ENCODE data around the gene ENTREP3. TPM values are rescaled to one million over a fixed set of nuclear protein-coding genes. Genes with fewer than 3 reads are reported as not detected.

ENTREP3 gene
- polyA plus RNA-seq, 1 donor: 19.4 TPM

- no peaks in the 10 kb centered on the region for H3K27me3 ChIP-seq (ENCODE audit: control insufficient read depth, insufficient read depth, low read length)
- H3K36me3 ChIP-seq (ENCODE audit: control insufficient read depth, insufficient read depth, low read length): peaks cover 77% of the 10 kb centered on the region
- 90% methylated on average over 2 of the region's 6 CpGs for WGBS (ENCODE audit: insufficient coverage, low lambda C conversion rate)
- DNase-seq: no peak
- H3K4me3 ChIP-seq (ENCODE audit: low read length): no peak overlapping the region
- H3K27ac ChIP-seq (ENCODE audit: low read length): no peak overlapping the region
- H3K4me1 ChIP-seq (ENCODE audit: control insufficient read depth, insufficient read depth, low read length): peaks cover 1% of the 10 kb centered on the region
- no peaks in the 10 kb centered on the region for H3K9me3 ChIP-seq (ENCODE audit: control insufficient read depth, low read depth, low read length)
These were observed 11.3 kb upstream of the ENTREP3 start for GRCh38 chr1:155266553-155266952.

- DNase-seq: no peak
- H3K27ac ChIP-seq (ENCODE audit: low read length): no peak overlapping the region
- no CpG with 5 or more reads among the region's 11 CpGs for WGBS (ENCODE audit: insufficient coverage, low lambda C conversion rate)
- peaks cover 64% of the 10 kb centered on the region for H3K36me3 ChIP-seq (ENCODE audit: control insufficient read depth, insufficient read depth, low read length)
- H3K9me3 ChIP-seq (ENCODE audit: control insufficient read depth, low read depth, low read length): no peaks in the 10 kb centered on the region
- peaks cover 6% of the 10 kb centered on the region for H3K4me1 ChIP-seq (ENCODE audit: control insufficient read depth, insufficient read depth, low read length)
- H3K27me3 ChIP-seq (ENCODE audit: control insufficient read depth, insufficient read depth, low read length): no peaks in the 10 kb centered on the region
- no peak overlapping the region for H3K4me3 ChIP-seq (ENCODE audit: low read length)
These were observed 7.8 kb upstream of the ENTREP3 start for GRCh38 chr1:155263067-155263466.

GRCh38 chr1:155261852-155262673, 6.8 kb upstream of the ENTREP3 start, which contains the start of gene SCAMP3:
TSS of gene SCAMP3 (minus strand) at chr1:155262360. CDS start at chr1:155262151, 209 bp downstream.
- peak within 1 kb of the TSS; percentile 75 for H3K27ac ChIP-seq (ENCODE audit: low read length)
- H3K36me3 ChIP-seq (ENCODE audit: control insufficient read depth, insufficient read depth, low read length): peaks cover 59% of the 10 kb centered on the region
- no peaks in the 10 kb centered on the region for H3K27me3 ChIP-seq (ENCODE audit: control insufficient read depth, insufficient read depth, low read length)
- WGBS (ENCODE audit: insufficient coverage, low lambda C conversion rate): no CpG with 5 or more reads among the region's 47 CpGs
- H3K4me1 ChIP-seq (ENCODE audit: control insufficient read depth, insufficient read depth, low read length): peaks cover 6% of the 10 kb centered on the region
- DNase-seq: peak; percentile 97 to 98
- peak within 1 kb of the TSS; percentile 79 for H3K4me3 ChIP-seq (ENCODE audit: low read length)
- no peaks in the 10 kb centered on the region for H3K9me3 ChIP-seq (ENCODE audit: control insufficient read depth, low read depth, low read length)

- WGBS (ENCODE audit: insufficient coverage, low lambda C conversion rate): no CpG with 5 or more reads among the region's 9 CpGs
- no peaks in the 10 kb centered on the region for H3K9me3 ChIP-seq (ENCODE audit: control insufficient read depth, low read depth, low read length)
- no peaks in the 10 kb centered on the region for H3K27me3 ChIP-seq (ENCODE audit: control insufficient read depth, insufficient read depth, low read length)
- peak overlapping the region; percentile 79 for H3K4me3 ChIP-seq (ENCODE audit: low read length)
- no peak for DNase-seq
- H3K36me3 ChIP-seq (ENCODE audit: control insufficient read depth, insufficient read depth, low read length): peaks cover 57% of the 10 kb centered on the region
- H3K4me1 ChIP-seq (ENCODE audit: control insufficient read depth, insufficient read depth, low read length): peaks cover 6% of the 10 kb centered on the region
- H3K27ac ChIP-seq (ENCODE audit: low read length): peak overlapping the region; percentile 75
These were observed 6.2 kb upstream of the ENTREP3 start for GRCh38 chr1:155261493-155261851.

DNA sequence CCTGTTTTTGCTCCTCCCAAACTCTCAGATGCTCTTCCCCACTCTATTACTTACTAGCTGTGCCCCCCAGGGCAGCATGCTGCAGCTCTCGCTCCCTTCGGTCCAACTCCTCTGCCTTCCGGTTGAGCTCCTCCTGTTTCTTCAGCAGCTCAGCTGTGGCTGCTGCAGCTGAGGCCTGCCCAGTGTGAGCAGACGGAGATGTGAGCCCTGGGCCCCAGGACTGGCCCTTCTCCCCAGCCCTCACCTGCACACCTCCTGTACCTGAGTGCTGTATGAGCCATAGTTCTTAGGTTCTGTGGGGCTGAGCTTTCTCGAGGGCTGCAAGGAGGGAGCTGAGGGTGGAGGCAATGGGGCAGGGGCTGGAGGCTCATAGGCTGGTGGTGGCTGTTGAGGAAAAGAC, 5.0 kb upstream of the ENTREP3 start:
- WGBS (ENCODE audit: insufficient coverage, low lambda C conversion rate): no CpG with 5 or more reads among the region's 5 CpGs

DNA sequence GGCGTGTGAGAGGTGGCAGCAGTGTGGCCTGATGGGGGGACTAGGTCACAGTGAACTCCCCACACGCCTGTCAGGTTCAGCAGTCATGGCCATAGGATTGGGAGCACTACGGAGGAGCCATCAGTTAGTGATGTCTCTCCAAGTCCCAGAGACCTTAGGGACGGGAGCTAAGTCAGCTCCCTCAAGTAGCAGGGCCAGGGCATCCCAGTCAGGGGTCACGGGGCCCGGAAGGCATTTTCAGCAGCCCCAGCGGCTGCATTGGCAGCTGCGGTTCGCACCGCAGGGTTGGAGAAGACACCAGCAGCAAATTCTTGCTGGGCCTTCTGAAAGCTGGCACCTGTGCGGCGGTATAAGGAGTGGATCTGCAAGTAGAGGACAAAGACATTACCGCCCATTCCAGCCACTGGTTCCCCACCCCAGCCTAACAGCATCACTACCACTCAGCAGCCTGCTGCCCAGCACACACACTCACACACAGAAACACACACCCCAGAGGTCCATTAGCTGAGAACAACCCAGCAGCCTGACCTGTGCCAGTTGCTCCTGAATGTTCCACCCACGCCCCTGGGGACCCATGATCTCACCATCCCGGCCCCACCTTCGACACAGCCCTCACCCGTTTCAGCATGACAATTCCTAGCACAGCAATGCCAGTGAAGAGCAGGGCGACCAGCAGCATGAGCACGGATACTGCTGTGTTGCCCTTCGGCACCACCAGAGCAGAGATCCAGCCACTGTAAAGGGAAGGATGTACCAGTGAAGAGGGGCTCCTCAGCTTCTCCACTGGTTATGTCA, 972 bp upstream of the ENTREP3 start:
- H3K27ac ChIP-seq (ENCODE audit: low read length): peak overlapping the region; percentile 99
- no peaks in the 10 kb centered on the region for H3K27me3 ChIP-seq (ENCODE audit: control insufficient read depth, insufficient read depth, low read length)
- no peaks in the 10 kb centered on the region for H3K9me3 ChIP-seq (ENCODE audit: control insufficient read depth, low read depth, low read length)
- H3K4me3 ChIP-seq (ENCODE audit: low read length): peak overlapping the region; percentile 91
- H3K4me1 ChIP-seq (ENCODE audit: control insufficient read depth, insufficient read depth, low read length): peaks cover 18% of the 10 kb centered on the region
- peaks cover 24% of the 10 kb centered on the region for H3K36me3 ChIP-seq (ENCODE audit: control insufficient read depth, insufficient read depth, low read length)
- DNase-seq: no peak
- no CpG with 5 or more reads among the region's 20 CpGs for WGBS (ENCODE audit: insufficient coverage, low lambda C conversion rate)

More for the DNA sequence above, 5.0 kb upstream of the ENTREP3 start:
- DNase-seq: no peak
- no peaks in the 10 kb centered on the region for H3K9me3 ChIP-seq (ENCODE audit: control insufficient read depth, low read depth, low read length)
- no peak overlapping the region for H3K27ac ChIP-seq (ENCODE audit: low read length)
- no peak overlapping the region for H3K4me3 ChIP-seq (ENCODE audit: low read length)
- H3K27me3 ChIP-seq (ENCODE audit: control insufficient read depth, insufficient read depth, low read length): no peaks in the 10 kb centered on the region
- H3K4me1 ChIP-seq (ENCODE audit: control insufficient read depth, insufficient read depth, low read length): peaks cover 12% of the 10 kb centered on the region
- H3K36me3 ChIP-seq (ENCODE audit: control insufficient read depth, insufficient read depth, low read length): peaks cover 47% of the 10 kb centered on the region

GRCh38 chr1:155254714-155255242, 505 bp downstream of the ENTREP3 start:
- WGBS (ENCODE audit: insufficient coverage, low lambda C conversion rate): no CpG with 5 or more reads among the region's 35 CpGs
- peaks cover 20% of the 10 kb centered on the region for H3K36me3 ChIP-seq (ENCODE audit: control insufficient read depth, insufficient read depth, low read length)
- peak overlapping the region; percentile 91 for H3K4me3 ChIP-seq (ENCODE audit: low read length)
- H3K4me1 ChIP-seq (ENCODE audit: control insufficient read depth, insufficient read depth, low read length): peaks cover 18% of the 10 kb centered on the region
- H3K27me3 ChIP-seq (ENCODE audit: control insufficient read depth, insufficient read depth, low read length): no peaks in the 10 kb centered on the region
- H3K27ac ChIP-seq (ENCODE audit: low read length): peak overlapping the region; percentile 99
- no peaks in the 10 kb centered on the region for H3K9me3 ChIP-seq (ENCODE audit: control insufficient read depth, low read depth, low read length)
- peak in 1 of 2 donors; percentile 25 for DNase-seq

GRCh38 chr1:155254228-155254713, 1.0 kb downstream of the ENTREP3 start:
- no peak for DNase-seq
- Histone ChIP-seq H3K27me3 (ENCODE audit: control insufficient read depth, insufficient read depth, low read length) (no peaks in the 10 kb centered on the region), H3K9me3 (ENCODE audit: control insufficient read depth, low read depth, low read length) (no peaks in the 10 kb centered on the region), H3K4me3 (ENCODE audit: low read length) (peak overlapping the region; percentile 91), H3K4me1 (ENCODE audit: control insufficient read depth, insufficient read depth, low read length) (peaks cover 18% of the 10 kb centered on the region), H3K36me3 (ENCODE audit: control insufficient read depth, insufficient read depth, low read length) (peaks cover 15% of the 10 kb centered on the region), H3K27ac (ENCODE audit: low read length) (no peak overlapping the region)
- WGBS (ENCODE audit: insufficient coverage, low lambda C conversion rate): no CpG with 5 or more reads among the region's 12 CpGs

GRCh38 chr1:155253797-155254196, 1.5 kb downstream of the ENTREP3 start:
- DNase-seq: no peak
- no peaks in the 10 kb centered on the region for H3K9me3 ChIP-seq (ENCODE audit: control insufficient read depth, low read depth, low read length)
- no peaks in the 10 kb centered on the region for H3K27me3 ChIP-seq (ENCODE audit: control insufficient read depth, insufficient read depth, low read length)
- H3K27ac ChIP-seq (ENCODE audit: low read length): no peak overlapping the region
- peaks cover 18% of the 10 kb centered on the region for H3K4me1 ChIP-seq (ENCODE audit: control insufficient read depth, insufficient read depth, low read length)
- H3K36me3 ChIP-seq (ENCODE audit: control insufficient read depth, insufficient read depth, low read length): peaks cover 14% of the 10 kb centered on the region
- no CpG with 5 or more reads among the region's 5 CpGs for WGBS (ENCODE audit: insufficient coverage, low lambda C conversion rate)
- H3K4me3 ChIP-seq (ENCODE audit: low read length): no peak overlapping the region

DNA sequence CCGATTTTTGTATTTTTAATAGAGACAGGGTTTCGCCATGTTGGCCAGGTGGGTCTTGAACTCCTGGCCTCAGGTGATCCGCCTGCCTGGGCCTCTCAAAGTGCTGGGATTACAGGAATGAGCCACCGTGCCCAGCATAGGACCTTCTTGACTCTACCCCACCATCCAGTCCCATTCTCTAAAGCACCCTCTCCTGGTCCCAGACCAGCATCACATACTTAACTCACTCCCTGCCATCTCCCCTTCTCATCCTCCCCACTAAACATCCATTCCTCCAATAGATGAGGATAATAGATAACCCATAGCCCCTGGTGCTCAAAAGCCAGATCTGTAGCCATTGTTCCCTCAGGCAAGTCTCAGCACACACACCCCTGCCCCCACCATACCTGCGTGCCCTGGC, 2.1 kb downstream of the ENTREP3 start:
- no peaks in the 10 kb centered on the region for H3K27me3 ChIP-seq (ENCODE audit: control insufficient read depth, insufficient read depth, low read length)
- peaks cover 12% of the 10 kb centered on the region for H3K36me3 ChIP-seq (ENCODE audit: control insufficient read depth, insufficient read depth, low read length)
- H3K4me3 ChIP-seq (ENCODE audit: low read length): no peak overlapping the region
- H3K27ac ChIP-seq (ENCODE audit: low read length): no peak overlapping the region
- no peak for DNase-seq
- 17% methylated on average over 1 of the region's 5 CpGs for WGBS (ENCODE audit: insufficient coverage, low lambda C conversion rate)
- H3K4me1 ChIP-seq (ENCODE audit: control insufficient read depth, insufficient read depth, low read length): peaks cover 18% of the 10 kb centered on the region
- H3K9me3 ChIP-seq (ENCODE audit: control insufficient read depth, low read depth, low read length): no peaks in the 10 kb centered on the region

Data from large intestine (tissue), 3 donors.